HUES6 (cell line): ENCODE measurements around the gene LHFPL2.
A peak's percentile ranks its signal among the peaks of the same experiment; 100 is the strongest.

Source experiments
- H3K27ac ChIP-seq: 2 replicates; pipeline ENCODE4 v1.7.0; 2013; ENCODE audit warnings: low read depth, mild to moderate bottlenecking, low read length, inconsistent platforms
- H3K27me3 ChIP-seq: 2 replicates; pipeline ENCODE4 v1.6.1; 2013; ENCODE audit warnings: low read length; ENCODE audit not compliant: control insufficient read depth, insufficient read depth
- H3K36me3 ChIP-seq: 2 replicates; pipeline ENCODE4 v1.6.1; 2013; ENCODE audit warnings: low read length; ENCODE audit not compliant: control insufficient read depth, insufficient read depth
- H3K4me1 ChIP-seq: 2 replicates; pipeline ENCODE4 v1.6.1; 2013; ENCODE audit warnings: low read length; ENCODE audit not compliant: control insufficient read depth, insufficient read depth
- H3K4me3 ChIP-seq: 2 replicates; pipeline ENCODE4 v1.5.1; 2013; ENCODE audit warnings: low read depth, low read length
- H3K9ac ChIP-seq: one replicate; pipeline ENCODE4 v1.6.1; 2013; ENCODE audit warnings: mild to moderate bottlenecking, low read length
- H3K9me3 ChIP-seq: 2 replicates; pipeline ENCODE4 v1.6.1; 2013; ENCODE audit warnings: low read depth, low read length; ENCODE audit not compliant: control insufficient read depth, insufficient read depth

Gene LHFPL2

GRCh38 chr5:78508186-78508765 is 140.3 kb downstream of the LHFPL2 start:
- 0 out of 2 replicates have a peak, but pooled peaks cover 3% of the 10 kb centered on the region for H3K27me3 ChIP-seq
- H3K4me1 ChIP-seq = peaks cover 68% of the 10 kb centered on the region
- H3K27ac ChIP-seq = no peak overlapping the region
- no peak overlapping the region; the same call in 1 of the 2 replicates for H3K4me3 ChIP-seq
- H3K36me3 ChIP-seq = no peaks in the 10 kb centered on the region
- no peak overlapping the region for H3K9ac ChIP-seq
- no peaks in the 10 kb centered on the region for H3K9me3 ChIP-seq

DNA sequence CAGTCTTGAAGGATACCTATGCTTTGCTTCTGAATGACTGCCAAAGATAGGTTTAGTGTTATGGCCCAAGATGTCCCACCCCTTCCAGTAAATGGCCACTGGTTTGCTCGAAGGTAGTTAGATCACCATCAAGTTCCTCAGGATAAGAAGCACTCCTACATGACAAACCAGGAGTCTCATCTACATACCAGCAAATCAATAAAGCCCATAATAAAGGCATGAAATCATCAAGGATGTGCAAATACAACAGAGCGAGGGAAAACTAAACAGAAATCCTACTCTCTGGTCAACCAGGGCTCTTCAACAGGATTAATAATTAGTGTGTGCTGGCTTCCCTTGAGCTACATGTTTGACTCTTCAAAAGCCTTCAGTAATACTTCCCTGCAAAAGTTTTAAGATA is 141.0 kb downstream of the LHFPL2 start:
- no peaks in the 10 kb centered on the region for H3K36me3 ChIP-seq
- no peak overlapping the region for H3K4me3 ChIP-seq
- 0 out of 2 replicates have a peak, but pooled peaks cover 3% of the 10 kb centered on the region for H3K27me3 ChIP-seq
- peaks cover 68% of the 10 kb centered on the region for H3K4me1 ChIP-seq
- H3K27ac ChIP-seq = no peak overlapping the region
- no peak overlapping the region for H3K9ac ChIP-seq
- no peaks in the 10 kb centered on the region for H3K9me3 ChIP-seq

DNA sequence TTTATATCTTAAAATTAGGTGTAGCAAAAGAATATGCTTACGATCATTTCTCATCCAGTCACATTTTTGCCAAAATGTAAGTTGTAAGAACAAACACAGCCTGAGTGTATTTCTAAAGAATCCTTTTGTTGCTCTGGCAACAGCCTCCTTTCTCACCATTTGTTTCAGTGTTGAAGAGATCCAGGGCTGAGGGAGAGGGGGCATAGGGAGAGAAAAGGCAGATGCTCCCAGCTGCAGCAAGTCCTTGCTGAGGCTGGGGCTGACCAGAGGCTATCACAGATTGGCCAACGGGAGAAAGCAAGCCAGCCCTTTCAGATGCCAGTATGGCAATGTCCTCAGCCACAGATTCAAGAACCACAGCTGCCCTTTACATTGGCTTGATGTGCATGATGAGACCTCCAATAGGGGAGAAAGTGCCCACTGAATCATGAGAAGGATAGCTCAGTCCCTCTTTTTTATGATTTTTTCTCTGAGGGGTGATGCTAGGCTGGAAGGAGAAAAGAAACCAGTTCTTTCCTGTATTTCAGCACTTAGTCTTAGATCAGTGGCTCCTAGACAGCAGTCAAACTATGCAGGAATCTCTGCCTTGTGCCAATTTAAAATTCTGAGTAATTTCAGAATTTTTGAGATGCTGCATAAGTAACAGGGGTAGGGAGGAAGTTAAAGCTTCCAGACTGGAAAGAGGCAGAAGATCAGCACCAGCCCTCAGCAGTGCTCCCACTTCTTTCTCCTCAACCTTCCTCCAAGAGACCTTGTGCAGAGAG is 142.1 kb downstream of the LHFPL2 start:
- Histone ChIP-seq H3K4me3 (no peak overlapping the region), H3K9ac (no peak overlapping the region), H3K27ac (no peak overlapping the region), H3K9me3 (no peaks in the 10 kb centered on the region), H3K27me3 (0 out of 2 replicates have a peak, but pooled peaks cover 3% of the 10 kb centered on the region), H3K36me3 (no peaks in the 10 kb centered on the region), H3K4me1 (peaks cover 68% of the 10 kb centered on the region)

DNA sequence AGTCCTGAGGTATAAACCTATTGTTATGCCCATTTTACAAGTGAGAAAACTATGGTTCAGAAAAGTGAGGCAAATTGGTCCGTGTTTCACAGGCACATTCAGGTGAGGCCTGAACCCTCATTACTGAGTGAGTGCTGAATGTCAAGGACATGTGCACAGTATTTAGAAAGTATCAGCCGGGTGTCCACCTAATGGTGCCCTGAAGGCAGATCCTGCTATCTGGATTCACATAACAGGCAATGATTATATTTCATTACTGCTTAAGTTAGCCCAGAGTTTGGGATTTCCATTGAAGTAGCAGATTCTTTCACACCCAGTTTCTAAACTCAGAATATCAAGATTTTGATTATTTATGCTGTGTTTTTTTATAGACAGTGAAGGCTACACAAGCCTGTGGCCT is 142.7 kb downstream of the LHFPL2 start:
- Histone ChIP-seq H3K36me3 (no peaks in the 10 kb centered on the region), H3K27ac (no peak overlapping the region), H3K9me3 (no peaks in the 10 kb centered on the region), H3K27me3 (0 out of 2 replicates have a peak, but pooled peaks cover 3% of the 10 kb centered on the region), H3K4me1 (peaks cover 62% of the 10 kb centered on the region), H3K9ac (no peak overlapping the region), H3K4me3 (no peak overlapping the region)

DNA sequence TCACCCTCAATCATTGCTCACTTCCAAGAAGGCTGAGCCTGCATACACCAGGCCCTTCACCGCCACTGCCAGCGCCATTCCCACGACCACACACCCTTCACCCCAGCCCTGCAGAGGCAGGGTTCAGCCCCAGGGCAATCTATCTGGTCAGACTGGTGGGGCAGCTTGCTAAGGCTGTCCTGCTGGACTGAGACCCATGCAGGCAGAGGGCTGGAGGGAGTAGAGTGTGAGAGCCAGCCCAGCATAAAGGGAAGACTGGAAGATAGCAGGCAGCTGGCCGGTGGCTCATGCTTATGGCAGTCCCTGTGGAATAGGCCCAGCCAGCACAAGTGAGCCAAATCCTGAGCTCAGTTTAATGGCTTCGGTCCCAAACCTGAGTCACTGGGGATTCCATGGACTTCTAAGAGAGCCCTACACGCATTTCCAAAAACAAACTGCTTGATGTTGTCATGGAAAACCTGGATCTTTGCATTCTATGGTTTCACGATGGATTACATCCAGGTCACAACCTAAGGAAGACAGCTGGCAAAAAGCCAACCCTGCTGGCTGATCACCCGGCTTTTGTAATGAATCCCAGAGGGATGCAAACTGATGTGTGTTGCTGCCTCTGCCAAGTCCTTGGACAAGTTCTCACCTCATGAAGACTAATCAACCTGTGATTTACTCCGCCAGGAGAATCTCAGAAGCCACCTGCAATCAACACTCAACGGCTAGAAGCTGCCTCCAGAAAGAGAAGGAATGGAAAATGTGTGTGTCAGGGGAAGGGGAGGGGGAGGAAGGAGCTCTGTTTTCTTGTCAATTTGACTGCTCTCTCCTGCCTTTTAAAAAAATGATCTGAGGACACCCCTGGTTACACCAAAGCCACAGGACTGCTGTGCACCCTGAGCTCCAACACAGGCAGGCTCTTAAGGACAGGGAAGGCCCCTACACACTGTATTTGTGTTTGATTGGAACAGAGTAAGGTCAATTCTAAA is 143.6 kb downstream of the LHFPL2 start:
- H3K4me1 ChIP-seq = peaks cover 59% of the 10 kb centered on the region
- no peaks in the 10 kb centered on the region for H3K9me3 ChIP-seq
- H3K9ac ChIP-seq = no peak overlapping the region
- no peak overlapping the region for H3K4me3 ChIP-seq
- 0 out of 2 replicates have a peak, but pooled peaks cover 3% of the 10 kb centered on the region for H3K27me3 ChIP-seq
- no peak overlapping the region; the same call in 1 of the 2 replicates for H3K27ac ChIP-seq
- H3K36me3 ChIP-seq = no peaks in the 10 kb centered on the region

GRCh38 chr5:78503958-78504653 is 144.5 kb downstream of the LHFPL2 start:
- Histone ChIP-seq H3K4me1 (peaks cover 56% of the 10 kb centered on the region), H3K4me3 (no peak overlapping the region), H3K27me3 (no peaks in the 10 kb centered on the region), H3K9ac (no peak overlapping the region), H3K36me3 (no peaks in the 10 kb centered on the region), H3K9me3 (no peaks in the 10 kb centered on the region), H3K27ac (no peak overlapping the region)

- Histone ChIP-seq H3K9ac (no peak overlapping the region), H3K4me3 (no peak overlapping the region), H3K27ac (no peak overlapping the region), H3K27me3 (no peaks in the 10 kb centered on the region), H3K4me1 (peaks cover 49% of the 10 kb centered on the region), H3K9me3 (no peaks in the 10 kb centered on the region), H3K36me3 (no peaks in the 10 kb centered on the region)
Observed at GRCh38 chr5:78501411-78502352, 146.9 kb downstream of the LHFPL2 start.

GRCh38 chr5:78500871-78501270 is 147.7 kb downstream of the LHFPL2 start:
- Histone ChIP-seq H3K36me3 (no peaks in the 10 kb centered on the region), H3K27me3 (no peaks in the 10 kb centered on the region), H3K4me1 (peaks cover 49% of the 10 kb centered on the region), H3K27ac (no peak overlapping the region), H3K9me3 (no peaks in the 10 kb centered on the region), H3K9ac (no peak overlapping the region), H3K4me3 (no peak overlapping the region)

- no peaks in the 10 kb centered on the region for H3K27me3 ChIP-seq
- H3K36me3 ChIP-seq = no peaks in the 10 kb centered on the region
- no peak overlapping the region for H3K27ac ChIP-seq
- H3K9me3 ChIP-seq = no peaks in the 10 kb centered on the region
- no peak overlapping the region for H3K4me3 ChIP-seq
- H3K9ac ChIP-seq = no peak overlapping the region
- H3K4me1 ChIP-seq = peaks cover 49% of the 10 kb centered on the region
Observed at GRCh38 chr5:78500028-78500427, 148.5 kb downstream of the LHFPL2 start.

- H3K36me3 ChIP-seq = no peaks in the 10 kb centered on the region
- no peaks in the 10 kb centered on the region for H3K9me3 ChIP-seq
- peak overlapping the region; percentile 46 for H3K9ac ChIP-seq
- peaks cover 45% of the 10 kb centered on the region for H3K4me1 ChIP-seq
- H3K27ac ChIP-seq = no peak overlapping the region
- no peaks in the 10 kb centered on the region for H3K27me3 ChIP-seq
- H3K4me3 ChIP-seq = no peak overlapping the region
Observed at GRCh38 chr5:78499485-78499884, 149.1 kb downstream of the LHFPL2 start.
